Mesenteric fat pad (tissue), 1 donor: ENCODE data around the gene METAP1D. TPM values are rescaled to one million over a fixed set of nuclear protein-coding genes. Genes with fewer than 3 reads are reported as not detected.
"Not testable (repeated sequence)": the region's sequence is repeated elsewhere in the genome, so short reads cannot be mapped to it uniquely, and the experiment has no call there.

Source experiments
- DNase-seq: peaks from one replicate; pipeline ENCODE4 v3.0.0-alpha.2; 2020; ENCODE audit warnings: low spot score
- total RNA-seq: library from RNA; stranded (reverse); fragmentation: NEBNext Ultra II Directional; extraction: Animal tissue kit (Norgen Biotek cat#: 25700); gene quantifications from one replicate; pipeline ENCODE4 v1.2.1, GENCODE V29; 2021
- donor health status: DM: yes; HTN: yes; CAD: no.

The METAP1D gene
- total RNA-seq, 1 donor from 2014 or later, result 5.5 TPM

DNA sequence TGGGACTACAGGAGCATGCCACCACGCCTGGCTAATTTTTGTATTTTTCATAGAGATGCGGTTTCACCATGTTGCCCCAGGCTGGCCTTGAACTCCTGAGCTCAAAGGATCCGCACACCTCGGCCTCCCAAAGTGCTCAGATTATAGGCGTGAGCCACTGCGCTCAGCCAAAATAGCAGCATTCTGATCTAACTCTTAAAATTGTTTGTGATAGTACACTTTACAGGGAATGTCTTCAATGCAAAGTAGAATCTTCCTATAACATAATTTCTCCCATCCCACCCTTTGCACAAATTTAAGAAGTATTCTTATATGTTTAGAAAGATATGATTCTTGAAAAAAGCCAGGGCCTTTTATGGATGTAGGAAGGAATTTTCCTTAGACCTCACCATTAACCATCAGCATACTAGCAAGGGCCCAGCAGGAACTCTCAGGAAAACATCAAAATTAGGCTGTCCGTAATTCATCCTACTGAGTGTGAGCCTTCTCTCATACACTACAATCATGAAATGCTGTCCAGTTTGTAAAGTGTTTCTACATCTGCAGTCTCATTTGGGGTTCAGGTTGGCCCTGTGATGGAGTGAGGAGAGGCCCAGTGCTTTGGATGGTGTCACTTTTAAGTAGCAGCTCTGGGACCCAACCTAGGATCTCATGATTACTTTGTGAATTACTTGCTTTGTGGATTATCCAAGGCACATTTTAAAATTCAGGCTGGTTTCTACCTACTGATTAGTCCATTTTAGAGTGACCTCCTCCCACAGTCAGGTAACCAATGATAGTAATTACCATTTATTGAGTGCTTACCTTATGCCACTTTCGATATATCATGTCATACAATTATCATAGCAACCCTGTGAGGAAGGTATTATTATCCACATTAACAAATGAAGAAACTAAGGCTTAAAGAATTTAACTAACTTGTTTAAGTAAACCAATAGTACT lies 48.1 kb downstream of the METAP1D start:
- no peak for DNase-seq

DNA sequence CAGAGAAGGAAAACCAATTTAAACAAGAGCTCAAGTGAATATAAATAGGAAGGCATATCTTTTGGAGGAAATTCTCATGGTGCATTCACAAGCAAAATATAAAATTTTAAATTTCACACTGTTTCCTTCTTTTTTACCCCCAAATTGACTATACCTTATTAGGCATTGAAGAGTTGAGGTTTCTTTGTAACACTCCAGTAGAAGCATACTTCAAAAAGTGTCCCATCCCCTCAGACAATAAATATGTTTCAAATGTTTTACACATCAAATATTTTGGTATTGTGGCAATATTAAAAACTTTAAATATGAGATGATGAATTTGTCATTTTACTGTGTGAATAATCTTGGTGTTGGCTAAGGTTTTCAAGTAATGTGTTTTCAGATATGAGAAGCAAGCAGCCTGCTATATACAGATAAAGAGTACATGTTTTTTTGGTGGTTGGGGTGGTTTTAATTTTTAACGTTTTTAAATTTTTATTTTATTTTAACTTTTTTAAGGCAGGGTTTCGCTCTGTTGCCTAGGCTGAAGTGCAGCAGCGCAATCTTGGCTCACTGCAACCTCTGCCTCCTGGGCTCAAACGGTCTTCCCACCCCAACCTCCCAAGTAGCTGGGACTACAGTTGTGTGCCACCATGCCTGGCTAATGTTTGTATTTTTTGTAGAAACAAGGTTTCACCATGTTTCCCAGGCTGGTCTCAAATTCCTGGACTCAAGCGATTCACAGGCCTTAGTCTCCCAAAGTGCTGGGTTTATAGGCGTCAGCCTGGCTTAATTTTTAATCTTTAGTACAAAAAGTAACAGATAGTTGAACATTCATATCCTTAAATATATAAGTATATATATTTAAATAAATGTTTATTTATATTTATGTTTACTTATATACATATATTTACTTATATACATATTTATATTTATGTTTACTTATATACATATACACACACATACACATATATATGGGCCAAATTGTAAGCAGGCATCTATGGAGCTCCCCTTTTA lies 49.1 kb downstream of the METAP1D start:
- DNase-seq, result no peak

DNA sequence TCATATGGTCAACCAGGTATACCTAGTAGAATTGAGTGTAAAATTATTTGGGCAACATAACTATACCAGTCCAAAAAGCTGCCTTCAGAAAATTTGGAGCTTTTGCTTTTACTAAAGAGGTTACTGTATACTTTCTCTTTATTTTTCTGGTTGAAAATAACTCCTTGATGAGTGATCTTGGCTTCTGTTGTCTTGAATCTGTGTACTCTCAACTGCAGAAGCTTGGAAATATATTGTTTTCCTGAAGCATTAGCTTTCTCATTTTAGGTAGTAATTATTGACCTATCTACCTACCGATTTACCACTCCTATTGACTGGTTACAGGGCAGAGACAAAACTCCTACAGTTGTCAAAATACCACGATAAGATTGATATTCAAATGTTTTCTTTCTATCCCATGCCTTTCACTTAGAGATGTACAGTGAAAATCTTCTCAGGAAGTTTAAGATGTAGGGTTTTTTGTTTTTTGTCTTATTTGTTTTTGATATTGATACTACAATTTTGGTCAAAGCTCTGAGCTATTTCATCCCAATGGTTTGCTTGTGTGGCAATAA lies 49.9 kb downstream of the METAP1D start:
- no peak for DNase-seq

DNA sequence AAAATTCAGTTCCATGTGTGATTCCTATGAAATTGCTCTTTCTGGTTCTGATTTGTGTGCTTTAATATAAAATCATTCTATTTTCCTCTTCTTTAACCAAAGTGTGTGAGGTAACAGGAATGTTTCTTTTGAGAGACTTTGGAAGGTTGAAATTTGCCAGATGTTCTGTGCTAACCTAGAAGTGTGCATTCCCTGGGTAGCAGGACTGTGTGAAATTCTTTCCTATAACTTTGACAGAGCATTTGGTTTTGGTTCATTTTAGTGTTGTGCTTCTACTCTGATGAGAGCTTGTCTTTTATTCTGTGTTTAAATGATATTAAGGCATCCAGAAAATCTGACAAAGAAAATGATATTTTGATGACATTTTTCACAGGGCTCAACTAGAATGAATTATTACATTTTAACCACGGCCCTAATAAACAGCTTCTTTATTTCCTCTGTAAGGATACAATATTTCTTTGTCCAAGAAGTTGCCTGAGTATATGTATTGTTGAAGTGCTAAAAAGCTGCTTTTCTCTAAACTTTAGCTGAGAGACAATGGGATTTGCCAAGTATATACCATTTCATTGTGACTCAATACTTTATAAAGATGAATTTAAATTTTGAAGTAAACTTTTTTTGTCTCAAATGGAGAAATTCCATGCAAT lies 50.8 kb downstream of the METAP1D start:
- DNase-seq, result no peak

DNA sequence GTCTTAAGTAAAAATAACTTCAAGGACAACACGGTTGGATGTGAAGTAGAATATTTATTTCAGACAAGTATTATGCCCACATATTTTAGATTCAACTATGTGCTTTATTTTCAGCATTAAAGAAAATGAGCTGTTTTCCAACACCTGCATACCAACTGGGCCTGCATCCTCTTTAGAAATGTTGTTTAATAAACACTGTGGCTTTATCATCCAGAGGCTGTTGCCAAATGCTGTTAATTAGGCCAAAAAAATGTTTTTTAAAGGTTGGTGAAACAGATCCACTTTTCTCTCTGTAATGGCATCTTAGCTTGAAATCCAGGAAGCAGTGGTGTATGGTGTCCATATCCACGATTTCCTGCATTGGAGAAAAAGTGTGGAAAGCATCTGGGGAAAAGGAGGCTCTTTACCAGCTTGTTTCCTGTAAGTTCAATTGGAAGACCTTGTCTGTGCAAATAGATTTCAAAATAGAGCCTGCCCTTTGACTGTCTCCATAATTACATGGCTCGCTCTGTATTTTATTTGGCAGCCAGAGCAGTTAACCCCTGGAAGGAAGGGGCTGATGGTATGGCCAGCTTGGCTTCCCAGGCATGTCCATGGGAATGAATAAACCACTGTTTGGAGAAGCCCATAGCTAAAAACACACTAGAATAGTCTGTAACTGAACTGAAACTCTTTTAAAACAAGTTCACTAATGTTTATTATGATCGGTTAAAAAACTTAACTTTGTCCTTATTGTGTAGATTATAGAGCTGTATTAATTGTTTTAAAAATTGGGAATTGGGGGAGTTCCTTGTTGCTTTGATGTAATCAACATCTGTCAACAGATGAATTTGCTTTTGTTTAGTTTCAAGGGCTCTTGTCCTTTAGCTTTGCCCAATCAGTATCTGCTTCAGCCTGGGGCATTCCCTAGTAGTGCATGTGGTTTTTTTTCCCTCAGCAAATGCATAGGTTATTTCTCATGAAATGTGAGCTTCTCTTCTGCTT lies 52.5 kb downstream of the METAP1D start:
- no peak for DNase-seq

DNA sequence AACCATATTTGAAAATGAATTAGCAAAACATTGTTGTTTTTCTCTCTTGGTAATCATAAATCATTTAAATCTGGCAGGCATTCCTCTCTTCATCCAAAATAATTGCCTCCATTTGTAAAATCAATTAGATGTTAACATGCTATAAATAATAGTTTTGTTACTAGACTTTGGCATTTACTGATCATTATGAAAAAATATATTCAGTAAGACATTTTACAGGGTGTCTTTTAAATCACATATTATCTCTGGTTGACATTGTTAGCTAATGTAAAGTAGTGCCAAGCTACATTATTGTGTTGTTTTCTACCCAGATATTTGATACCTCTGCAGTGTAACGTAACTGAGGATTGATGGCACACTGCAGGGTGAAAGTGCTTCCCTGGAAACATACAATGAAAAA lies 53.7 kb downstream of the METAP1D start:
- no peak for DNase-seq

DNA sequence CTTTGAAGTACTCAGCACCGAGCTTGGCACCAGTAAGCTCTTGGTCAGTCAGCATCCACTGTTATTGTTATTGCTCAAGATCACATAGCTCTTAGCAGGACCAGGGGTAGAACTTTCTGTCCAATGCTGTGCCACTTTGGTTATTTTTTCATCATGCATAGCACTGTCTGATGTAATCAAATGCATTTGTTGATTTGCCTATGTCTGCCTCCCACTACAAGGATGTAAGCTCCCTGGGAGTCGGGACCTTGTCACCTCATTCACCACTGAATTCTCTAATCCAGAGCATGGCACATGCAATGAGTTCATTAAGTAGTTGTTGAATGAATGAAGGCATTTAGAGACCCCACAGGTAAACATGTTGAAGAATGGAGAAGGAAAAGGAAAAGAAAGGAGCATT lies 56.5 kb downstream of the METAP1D start:
- no peak for DNase-seq

DNA sequence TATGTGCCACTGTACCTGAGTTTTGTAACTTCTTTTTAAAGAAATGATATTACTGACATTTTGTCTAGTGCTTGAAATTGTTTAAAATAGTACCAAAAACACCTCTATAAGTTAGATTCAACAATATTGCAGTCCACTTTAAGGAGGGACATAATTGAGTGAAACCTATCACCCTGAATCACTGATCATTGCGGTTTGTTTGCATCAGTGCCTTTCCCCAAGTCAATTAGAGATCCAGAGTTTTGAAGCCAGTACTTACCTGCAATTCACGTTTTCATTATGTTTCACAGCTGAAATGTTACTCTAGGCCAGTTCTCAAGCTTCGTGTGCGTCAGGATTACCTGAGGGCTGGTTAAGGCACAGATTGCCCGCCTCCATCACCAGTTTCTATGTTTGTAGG lies 58.9 kb downstream of the METAP1D start:
- DNase-seq, result no peak

DNA sequence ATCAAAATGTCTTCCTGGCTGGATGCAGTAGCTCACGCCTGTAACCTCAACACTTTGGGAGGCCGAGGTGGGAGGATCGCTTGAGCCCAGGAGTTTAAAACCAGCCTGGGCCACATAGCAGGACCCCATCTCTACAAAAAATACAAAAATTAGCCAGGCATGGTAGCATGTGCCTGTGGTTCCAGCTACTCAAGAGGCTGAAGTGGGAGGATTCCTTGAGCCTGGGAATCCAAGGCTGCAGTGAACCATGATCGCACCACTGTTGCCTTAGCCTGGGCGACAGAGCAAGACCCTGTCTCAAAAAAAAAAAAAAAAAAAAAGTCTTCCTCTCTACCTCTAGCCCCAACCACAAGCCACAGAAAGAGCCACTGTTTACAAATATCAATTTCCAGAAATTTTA lies 60.4 kb downstream of the METAP1D start:
- not testable (repeated sequence) for DNase-seq

DNA sequence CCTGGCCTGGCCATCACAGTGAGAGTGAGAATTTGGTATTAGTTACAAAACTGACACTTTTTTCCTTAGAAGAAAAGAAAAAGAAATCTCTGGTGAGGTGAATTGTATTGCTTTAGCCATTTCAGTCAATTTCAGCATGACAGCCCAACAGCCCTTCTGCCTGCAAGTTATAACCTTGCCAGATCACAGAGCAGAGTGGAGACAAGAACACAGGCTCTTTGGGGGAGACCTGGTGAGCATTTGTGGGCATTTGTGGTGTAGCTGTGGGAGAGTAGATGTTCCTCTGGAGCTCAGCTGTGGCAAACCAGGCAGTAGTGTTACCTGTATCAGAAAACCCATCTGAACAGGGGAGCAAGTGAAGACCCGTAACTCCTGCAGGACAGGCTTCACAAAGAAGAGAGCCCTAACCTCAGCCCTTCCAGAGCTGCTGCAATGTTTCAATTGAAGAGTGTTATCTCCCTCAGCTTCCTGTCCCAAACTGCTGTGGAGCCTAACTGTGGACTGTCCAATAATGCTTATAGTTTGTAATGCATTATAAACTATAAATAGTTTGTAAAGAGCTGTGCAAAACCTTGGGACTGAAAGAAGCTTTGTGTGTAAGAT lies 62.8 kb downstream of the METAP1D start:
- no peak for DNase-seq

DNA sequence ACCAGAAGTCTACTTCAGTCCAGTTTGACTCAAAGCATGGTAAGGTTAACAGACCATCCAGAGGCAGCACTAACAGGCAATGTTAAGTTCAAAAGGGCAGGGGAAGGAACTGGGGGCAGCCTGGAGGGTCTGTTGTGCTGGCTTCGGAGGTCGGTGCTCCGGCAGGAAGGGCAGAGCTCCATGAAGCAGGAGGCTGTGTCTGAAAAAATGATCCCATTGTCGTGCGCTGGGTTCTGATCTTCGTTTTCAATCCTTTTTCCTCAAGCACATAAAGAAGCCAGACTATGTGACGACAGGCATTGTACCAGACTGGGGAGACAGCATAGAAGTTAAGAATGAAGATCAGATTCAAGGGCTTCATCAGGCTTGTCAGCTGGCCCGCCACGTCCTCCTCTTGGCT lies 63.7 kb downstream of the METAP1D start:
- no peak for DNase-seq

DNA sequence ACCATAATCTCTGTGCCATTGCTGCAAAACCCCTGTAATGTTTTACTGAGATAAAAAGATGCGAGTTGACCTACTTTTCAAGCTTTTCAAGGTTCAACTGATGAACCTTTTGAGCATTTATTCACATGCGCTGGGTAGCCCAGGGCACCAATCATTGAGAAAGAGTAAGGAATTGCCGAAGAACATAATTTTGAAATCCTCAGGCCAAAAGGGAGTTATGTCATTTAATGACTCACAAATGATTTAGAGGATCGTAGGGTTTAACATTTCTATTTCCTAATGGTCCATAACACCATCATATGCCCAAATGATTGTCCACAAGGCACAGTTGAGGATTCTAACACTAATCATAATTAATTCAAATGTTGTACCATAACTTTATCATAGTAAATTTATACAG lies 65.4 kb downstream of the METAP1D start:
- DNase-seq, result no peak

DNA sequence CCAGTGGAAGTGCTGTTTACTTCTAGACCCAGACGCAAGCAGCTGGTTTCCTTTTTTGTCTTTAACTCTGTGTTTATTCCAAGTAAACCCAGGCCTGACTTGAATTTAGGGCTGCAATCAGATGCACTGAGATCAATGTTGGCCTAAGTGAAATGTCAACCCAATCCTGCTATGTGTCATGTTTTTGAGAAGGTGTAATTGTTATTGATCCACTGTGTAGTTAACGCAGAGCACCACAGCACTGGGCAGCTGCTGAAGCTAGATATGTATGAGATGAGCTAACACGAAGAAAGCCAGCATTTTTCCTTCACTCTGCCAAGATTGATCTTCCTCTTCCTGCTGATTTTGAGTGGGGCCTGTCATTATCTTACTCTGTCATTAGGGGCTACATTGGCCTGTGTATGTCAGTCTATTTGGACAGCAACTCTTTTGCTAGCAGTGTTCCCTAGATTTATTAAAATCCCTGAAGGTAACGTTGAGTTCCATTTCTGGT lies 66.7 kb downstream of the METAP1D start:
- no peak for DNase-seq

DNA sequence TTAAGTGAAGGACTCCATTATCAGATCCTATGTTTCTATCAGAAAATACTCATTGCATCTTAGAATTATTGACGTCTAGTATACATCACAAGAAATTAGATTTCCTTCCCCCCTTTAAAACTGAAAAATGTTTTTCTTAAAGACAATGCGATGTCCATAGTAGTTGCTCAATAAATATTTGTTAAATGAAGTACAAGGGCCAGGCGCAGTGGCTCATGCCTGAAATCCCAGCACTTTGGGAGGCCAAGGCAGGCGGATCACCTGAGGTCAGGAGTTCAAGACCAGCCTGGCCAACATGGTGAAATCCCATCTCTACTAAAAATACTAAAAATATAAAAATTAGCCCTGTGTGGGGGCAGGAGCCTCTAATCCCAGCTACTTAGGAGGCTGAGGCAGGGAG lies 68.2 kb downstream of the METAP1D start:
- not testable (repeated sequence) for DNase-seq

DNA sequence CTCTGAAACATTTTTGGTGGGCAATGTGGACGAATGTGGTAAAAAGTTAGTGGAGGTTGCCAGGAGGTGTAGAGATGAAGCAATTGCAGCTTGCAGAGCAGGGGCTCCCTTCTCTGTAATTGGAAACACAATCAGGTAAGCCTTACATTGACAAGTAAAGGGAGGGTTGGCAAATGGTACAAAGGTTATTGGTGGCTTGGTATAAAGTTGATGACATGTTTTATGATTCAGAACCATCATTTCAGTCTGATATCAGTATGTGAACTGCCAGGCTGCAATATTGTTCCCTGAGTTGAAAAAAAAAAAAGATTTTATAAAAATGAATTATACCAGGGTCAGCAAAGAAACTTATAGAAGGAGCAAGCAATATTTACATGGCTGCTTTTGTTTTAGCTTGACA lies 71.2 kb downstream of the METAP1D start:
- DNase-seq, result no peak

DNA sequence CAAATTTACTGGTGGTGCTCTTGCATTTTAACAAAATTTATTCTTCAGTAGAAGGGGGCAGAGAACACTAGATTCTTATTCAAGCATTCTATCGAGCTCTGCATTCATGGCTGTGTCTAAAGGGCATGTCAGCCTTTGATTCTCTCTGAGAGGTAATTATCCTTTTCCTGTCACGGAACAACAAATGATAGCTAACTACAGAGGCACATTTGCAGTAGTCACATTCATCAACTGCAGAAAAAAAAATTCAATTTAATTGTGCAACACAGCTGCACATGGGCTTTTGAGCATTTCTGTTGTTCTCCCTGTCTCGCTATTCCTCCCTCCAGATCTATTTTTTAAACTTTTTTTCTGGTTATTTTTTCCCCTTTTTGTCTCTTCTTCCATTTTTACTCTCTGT lies 72.5 kb downstream of the METAP1D start:
- no peak for DNase-seq

DNA sequence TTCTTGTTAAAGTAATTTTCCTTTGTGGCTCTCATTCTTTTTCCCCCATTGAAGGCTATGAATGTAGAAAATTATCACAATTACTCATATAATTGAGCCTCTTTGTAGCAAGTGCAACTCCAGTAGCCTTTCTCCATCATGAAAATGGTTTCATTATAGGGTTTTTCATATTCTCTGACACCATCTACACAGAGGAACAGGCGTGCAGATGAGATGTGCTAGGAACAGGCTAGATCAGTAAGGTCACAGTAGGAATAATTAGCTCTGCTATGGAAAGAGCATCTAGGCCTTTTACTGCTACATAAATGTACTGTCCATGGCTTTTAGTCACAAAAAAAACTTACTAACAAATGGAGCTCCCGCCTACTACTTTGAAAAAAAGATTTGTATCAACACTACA lies 73.0 kb downstream of the METAP1D start:
- DNase-seq, result no peak

DNA sequence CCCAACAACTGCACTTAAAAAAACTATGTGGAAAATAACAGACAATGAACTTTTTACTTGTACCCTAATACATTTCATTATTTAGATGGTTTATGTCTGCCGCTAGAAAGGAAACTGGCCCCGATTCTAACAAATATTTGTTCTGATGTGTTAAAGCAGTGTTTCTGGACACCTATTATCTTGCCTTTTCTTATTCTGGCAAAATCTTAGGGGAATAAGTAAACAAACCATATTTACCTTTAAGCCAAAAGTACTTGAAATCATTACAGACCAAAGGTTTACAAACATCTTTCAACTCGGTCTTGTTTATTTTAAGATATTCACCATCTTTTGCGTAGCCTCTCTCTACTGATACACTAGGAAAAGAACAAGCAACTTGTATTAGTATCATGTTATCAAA lies 73.8 kb downstream of the METAP1D start:
- no peak for DNase-seq

DNA sequence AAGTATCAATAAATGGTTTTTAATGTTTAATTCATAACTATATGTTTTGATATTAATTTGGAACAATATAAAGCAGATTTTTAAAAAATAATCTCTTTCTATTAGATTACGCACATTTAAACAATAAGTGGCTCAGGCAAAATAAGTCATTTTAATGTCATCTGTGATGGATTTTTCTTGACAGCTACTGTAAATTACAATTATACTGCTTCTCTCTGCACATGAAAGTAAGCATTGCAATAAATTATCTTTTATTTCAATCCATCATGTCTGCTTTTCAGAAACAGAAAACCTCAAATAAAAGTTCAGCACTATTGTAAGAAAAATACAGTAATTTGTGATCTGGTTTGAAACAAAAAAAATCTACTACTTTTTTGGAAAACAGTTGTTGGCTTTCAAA lies 74.5 kb downstream of the METAP1D start:
- DNase-seq, result no peak
